Keratinocyte (primary cell): ENCODE results near the gene RAB13.

Experiments
- CTCF ChIP-seq, 3 experiments: IDR thresholded peaks in 1 of 3; conservative IDR thresholded peaks in 1 of 3; optimal IDR thresholded peaks in 1 of 3; 2 replicates in 2 of 3; 3 replicates in 1 of 3; pipeline versions ENCODE3 to v1.5.1; 2011; ENCODE audit warnings: low read length in 3 of 3, mild to moderate bottlenecking in 3 of 3, moderate library complexity in 2 of 3, control low read depth in 1 of 3, inconsistent platforms in 1 of 3; ENCODE audit not compliant: insufficient read depth in 2 of 3; ENCODE audit errors: extremely low read depth in 1 of 3
- EZH2 ChIP-seq: IDR thresholded peaks from one replicate; pipeline ENCODE4 v1.6.1; 2012; ENCODE audit warnings: inconsistent platforms, mild to moderate bottlenecking, low read length, moderate library complexity

GRCh38 chr1:153963030-153963849 is 22.9 kb downstream of the RAB13 start, which contains the start of gene SLC39A1:
- TF ChIP-seq EZH2: no peak
- no peak for TF ChIP-seq CTCF (optimal IDR thresholded peaks at IDR 0.05 in 1 of 3, IDR thresholded peaks at IDR 0.05 in 1 of 3, conservative IDR thresholded peaks at IDR 0.05 in 1 of 3; ENCODE audit: extremely low read depth in 1 of 3, insufficient read depth in 2 of 3, low read length in 3 of 3)
